ENCODE results near the gene RBM47. TPM values are rescaled to one million over a fixed set of nuclear protein-coding genes. Genes with fewer than 3 reads are reported as not detected.
"Not testable (repeated sequence)": the region's sequence is repeated elsewhere in the genome, so short reads cannot be mapped to it uniquely, and the experiment has no call there.

Gene RBM47
- total RNA-seq, 2 experiments from 2014 or later, result 0.92 to 1.0 TPM

DNA sequence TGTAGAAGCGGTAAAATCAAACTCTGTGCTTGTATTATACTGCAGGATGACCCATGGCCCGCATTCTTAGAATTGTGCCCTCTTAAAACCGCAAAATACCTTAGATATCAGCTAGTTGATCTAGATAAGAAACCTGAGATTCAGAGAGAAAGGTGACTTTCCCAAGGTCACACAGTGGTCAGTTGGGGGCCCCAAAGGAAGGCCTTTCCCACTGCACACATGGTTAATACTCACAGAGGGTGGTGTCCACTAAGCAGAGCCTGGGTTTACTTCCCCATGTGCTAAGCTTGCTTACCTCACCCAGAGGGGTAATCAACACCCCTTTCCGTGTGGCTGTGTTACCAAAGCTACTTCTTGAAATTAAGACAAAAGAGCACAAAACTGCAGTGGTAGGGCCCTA lies 66.3 kb downstream of the RBM47 start:
- H3K27ac Mint-ChIP-seq, result no peak overlapping the region
- H3K36me3 Mint-ChIP-seq (ENCODE audit: low read depth), result no peaks in the 10 kb centered on the region
- ChIA-PET POLR2A (no interaction called here), CTCF (interaction anchor here (0.6 to 1.8 kb wide), 4 partner anchors 10 to 155 kb away, joined by 3 to 6 read pairs (median 4); no protein-coding TSS in a partner anchor)
- no peak for DNase-seq
- H3K9me3 Mint-ChIP-seq, result no peaks in the 10 kb centered on the region
- no peaks in the 10 kb centered on the region for H3K27me3 Mint-ChIP-seq
- H3K4me3 Mint-ChIP-seq, result no peak overlapping the region
- H3K4me1 Mint-ChIP-seq, result peaks cover 11% of the 10 kb centered on the region

DNA sequence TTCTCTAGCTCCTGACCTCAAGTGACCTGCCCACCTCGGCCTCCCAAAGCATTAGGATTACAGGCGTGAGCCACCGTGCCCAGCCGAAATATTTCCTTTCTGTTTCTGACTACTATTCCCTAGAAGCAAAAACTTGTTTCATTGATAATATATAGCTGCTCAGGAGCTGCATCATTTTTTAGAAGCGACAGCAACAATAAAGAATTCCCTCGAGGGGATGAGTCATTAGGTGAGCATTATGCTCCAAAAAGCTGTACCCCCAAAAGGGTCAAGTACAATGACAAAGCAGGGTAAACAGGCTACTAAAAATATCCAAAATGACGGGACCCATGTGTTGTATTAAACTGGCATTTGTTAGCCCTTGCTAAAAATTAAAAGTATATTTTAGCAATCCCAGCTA lies 67.0 kb downstream of the RBM47 start:
- Mint-ChIP-seq H3K27ac (no peak overlapping the region), H3K27me3 (no peaks in the 10 kb centered on the region), H3K9me3 (no peaks in the 10 kb centered on the region), H3K4me1 (peaks cover 11% of the 10 kb centered on the region), H3K4me3 (no peak overlapping the region), H3K36me3 (ENCODE audit: low read depth) (no peaks in the 10 kb centered on the region)
- ChIA-PET POLR2A (no interaction called here), CTCF (no interaction called here)
- DNase-seq, result no peak

DNA sequence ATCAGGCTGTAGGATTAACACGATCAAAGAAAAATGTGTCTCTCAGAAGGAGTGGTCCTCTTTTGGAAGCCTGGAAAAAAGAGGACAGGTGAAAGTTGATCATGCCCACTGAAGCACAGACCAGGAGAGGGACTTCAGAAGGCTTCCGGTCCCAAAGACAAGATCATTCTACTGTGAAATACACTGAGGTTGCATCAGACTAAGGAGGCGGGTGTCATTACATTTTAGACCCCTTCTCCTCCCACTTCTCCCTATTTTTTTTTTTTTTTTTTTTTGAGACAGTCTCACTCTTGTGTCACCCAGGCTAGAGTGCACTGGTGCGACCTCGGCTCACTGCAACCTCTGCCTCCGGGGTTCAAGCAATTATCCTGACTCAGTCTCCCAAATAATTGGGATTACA lies 67.5 kb downstream of the RBM47 start:
- ChIA-PET POLR2A (no interaction called here), CTCF (no interaction called here)
- no peaks in the 10 kb centered on the region for H3K9me3 Mint-ChIP-seq
- no peak for DNase-seq
- peaks cover 11% of the 10 kb centered on the region for H3K4me1 Mint-ChIP-seq
- no peaks in the 10 kb centered on the region for H3K27me3 Mint-ChIP-seq
- no peak overlapping the region for H3K27ac Mint-ChIP-seq
- H3K36me3 Mint-ChIP-seq (ENCODE audit: low read depth), result no peaks in the 10 kb centered on the region
- H3K4me3 Mint-ChIP-seq, result no peak overlapping the region

DNA sequence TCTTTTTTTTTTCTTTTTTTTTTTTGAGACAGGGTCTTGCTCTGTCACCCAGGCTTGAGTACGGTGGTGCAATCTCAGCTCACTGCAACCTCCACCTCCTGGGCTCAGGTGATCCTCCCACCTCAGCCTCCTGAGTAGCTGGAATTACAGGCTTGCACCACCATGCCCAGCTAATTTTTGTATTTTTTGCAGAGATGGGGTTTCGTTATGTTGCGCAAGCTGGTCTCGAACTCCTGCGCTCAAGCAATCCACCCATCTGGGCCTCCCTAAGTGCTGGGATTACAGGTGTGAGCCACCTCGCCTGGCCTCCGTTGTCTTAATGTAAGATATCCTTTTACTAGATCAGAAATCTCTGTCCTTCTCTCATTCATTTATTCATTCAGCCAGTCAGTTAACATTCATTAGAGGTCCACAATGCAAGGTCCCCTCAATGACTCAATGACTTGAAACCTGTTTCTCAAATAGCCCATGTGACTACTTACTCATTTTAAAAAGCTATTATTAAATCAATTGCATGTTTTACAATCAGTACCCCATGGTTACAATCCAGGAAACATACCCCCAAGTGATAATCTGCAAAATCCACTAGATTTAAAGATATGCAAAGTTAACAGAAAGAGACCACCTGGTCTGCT lies 68.0 kb downstream of the RBM47 start:
- POLR2A ChIA-PET; H3K27ac Mint-ChIP-seq; H3K36me3 Mint-ChIP-seq (ENCODE audit: low read depth); H3K9me3 Mint-ChIP-seq; H3K4me3 Mint-ChIP-seq; DNase-seq; H3K27me3 Mint-ChIP-seq: not testable (repeated sequence)
- peaks cover 11% of the 10 kb centered on the region for H3K4me1 Mint-ChIP-seq
- CTCF ChIA-PET, result interaction anchor here (0.7 kb wide), 1 partner anchor 112 kb away, joined by 3 read pairs; no protein-coding TSS in a partner anchor

DNA sequence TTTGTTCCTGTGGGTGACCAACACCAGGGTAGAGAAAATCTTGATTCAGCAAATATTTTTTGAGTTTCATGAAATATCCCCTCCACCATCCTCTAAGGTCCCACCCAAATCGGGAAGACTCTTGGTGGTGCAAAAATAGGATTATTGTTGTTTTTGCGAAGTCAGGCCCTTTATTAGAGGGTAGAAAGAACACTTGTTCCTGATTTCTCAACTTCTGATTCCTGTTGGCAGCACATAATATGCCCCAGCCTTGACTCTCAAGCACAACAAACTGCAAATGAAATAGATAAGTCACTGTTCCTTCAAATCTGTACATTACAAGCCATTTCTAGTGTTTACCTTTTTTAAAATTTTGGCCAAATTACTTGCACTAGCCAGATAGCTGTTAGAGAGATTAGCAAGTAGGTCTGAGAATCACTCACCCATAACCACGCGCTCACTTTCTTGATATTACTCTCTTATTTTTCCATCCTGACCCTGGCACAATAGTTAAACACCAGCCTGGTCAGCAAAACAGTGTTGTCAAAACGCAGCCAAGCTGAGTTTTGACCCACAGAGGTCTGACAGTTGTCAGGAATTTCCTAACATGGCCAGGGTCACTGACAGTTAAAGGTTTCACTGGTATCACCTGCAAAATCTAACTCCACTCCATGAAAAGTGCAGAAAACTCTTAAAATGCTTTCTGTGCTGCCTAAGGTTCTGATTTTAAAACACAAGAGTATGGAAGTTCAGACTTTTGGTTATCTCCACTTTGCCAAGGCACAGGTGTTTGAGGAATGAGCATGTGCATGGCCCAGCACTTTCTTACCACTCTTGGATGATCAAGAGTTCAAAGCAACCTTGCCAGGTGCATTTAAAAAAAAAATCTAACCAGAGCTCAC lies 69.8 kb downstream of the RBM47 start:
- POLR2A ChIA-PET, result no interaction called here
- DNase-seq, result no peak
- Mint-ChIP-seq H3K9me3 (no peaks in the 10 kb centered on the region), H3K4me3 (no peak overlapping the region), H3K36me3 (ENCODE audit: low read depth) (no peaks in the 10 kb centered on the region), H3K27me3 (no peaks in the 10 kb centered on the region), H3K4me1 (peaks cover 11% of the 10 kb centered on the region), H3K27ac (no peak overlapping the region)
- CTCF ChIA-PET, result interaction anchor here (0.7 kb wide), 1 partner anchor 19 kb away, joined by 4 read pairs; no protein-coding TSS in a partner anchor

DNA sequence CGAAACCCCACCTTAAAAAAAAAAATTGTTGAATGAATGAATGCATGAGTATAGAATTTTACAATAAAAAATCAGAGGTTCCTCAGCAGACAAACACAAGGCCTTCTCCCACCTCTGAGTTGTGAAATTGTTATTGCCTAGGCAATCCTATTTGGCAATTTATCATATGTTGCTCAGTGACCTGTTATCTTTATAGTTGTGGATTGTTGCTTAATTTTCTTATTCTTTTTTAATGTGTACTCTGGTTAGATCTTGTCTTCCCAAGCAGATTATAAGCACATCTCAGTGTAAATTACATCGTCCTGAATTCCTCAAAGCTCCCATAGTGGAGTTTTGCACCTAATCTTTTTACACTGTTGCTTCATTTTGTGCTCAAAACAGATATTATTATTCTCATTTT lies 71.9 kb downstream of the RBM47 start:
- no peaks in the 10 kb centered on the region for H3K9me3 Mint-ChIP-seq
- no peak overlapping the region for H3K4me3 Mint-ChIP-seq
- peaks cover 15% of the 10 kb centered on the region for H3K4me1 Mint-ChIP-seq
- no peak for DNase-seq
- H3K36me3 Mint-ChIP-seq (ENCODE audit: low read depth), result no peaks in the 10 kb centered on the region
- CTCF ChIA-PET, result no interaction called here
- H3K27ac Mint-ChIP-seq, result no peak overlapping the region
- POLR2A ChIA-PET, result no interaction called here
- no peaks in the 10 kb centered on the region for H3K27me3 Mint-ChIP-seq

DNA sequence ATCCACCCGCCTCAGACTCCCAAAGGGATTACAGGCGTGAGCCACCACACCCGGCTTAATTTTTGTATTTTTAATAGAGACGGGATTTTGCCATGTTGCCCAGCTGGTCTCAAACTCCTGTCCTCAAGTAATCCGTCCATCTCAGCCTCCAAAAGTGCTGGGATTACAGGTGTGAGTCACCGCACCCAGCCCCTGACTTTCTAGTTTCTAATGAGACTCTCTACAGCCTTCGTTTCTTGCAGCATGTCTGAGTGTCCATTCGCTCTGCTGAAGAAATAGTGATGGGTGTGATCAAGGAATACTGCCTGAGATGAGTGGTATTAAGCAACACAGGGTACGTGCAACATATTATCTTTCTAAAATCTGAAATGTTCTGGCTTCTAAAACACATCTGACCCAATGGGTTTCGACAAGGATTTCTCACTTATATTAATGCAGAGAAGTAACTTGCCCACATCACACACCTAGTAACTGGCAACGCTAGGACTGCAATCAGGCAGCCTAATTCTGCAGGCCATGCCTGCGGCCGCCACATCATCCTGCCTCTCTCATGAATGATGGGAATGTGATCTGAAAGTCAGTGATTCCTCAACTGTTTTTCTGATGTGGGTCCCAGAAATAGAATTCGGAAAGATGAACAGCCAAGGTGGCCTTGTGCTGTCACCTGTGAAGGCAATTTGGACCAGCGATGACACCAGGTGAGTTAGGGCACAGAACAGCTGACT lies 74.3 kb downstream of the RBM47 start:
- H3K27me3 Mint-ChIP-seq, result no peaks in the 10 kb centered on the region
- no peak for DNase-seq
- H3K4me3 Mint-ChIP-seq, result no peak overlapping the region
- ChIA-PET CTCF (interaction anchor here (0.7 kb wide), 1 partner anchor 603 kb away, joined by 4 read pairs; no protein-coding TSS in a partner anchor), POLR2A (no interaction called here)
- H3K36me3 Mint-ChIP-seq (ENCODE audit: low read depth), result no peaks in the 10 kb centered on the region
- peaks cover 33% of the 10 kb centered on the region for H3K4me1 Mint-ChIP-seq
- no peaks in the 10 kb centered on the region for H3K9me3 Mint-ChIP-seq
- H3K27ac Mint-ChIP-seq, result no peak overlapping the region

DNA sequence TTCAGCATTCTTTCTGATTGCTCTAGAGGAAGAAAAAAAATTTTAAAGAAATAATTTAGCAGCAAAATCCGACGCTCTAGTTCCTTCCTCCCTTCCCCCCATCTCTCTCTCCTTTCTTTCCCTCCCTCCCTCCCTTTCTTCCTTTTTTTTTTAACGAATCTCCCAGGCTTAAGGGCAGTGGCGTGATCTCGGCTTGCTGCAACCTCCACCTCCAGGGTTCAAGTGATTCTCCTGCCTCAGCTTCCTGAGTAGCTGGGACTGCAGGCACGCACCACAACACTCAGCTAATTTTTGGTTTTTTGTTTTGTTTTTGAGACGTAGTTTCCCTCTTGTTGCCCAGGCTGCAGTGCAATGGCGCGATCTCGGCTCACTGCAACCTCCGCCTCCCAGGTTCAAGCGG lies 75.0 kb downstream of the RBM47 start:
- H3K27ac Mint-ChIP-seq; H3K4me3 Mint-ChIP-seq; POLR2A ChIA-PET; CTCF ChIA-PET; DNase-seq; H3K9me3 Mint-ChIP-seq; H3K27me3 Mint-ChIP-seq; H3K36me3 Mint-ChIP-seq (ENCODE audit: low read depth): not testable (repeated sequence)
- peaks cover 33% of the 10 kb centered on the region for H3K4me1 Mint-ChIP-seq

DNA sequence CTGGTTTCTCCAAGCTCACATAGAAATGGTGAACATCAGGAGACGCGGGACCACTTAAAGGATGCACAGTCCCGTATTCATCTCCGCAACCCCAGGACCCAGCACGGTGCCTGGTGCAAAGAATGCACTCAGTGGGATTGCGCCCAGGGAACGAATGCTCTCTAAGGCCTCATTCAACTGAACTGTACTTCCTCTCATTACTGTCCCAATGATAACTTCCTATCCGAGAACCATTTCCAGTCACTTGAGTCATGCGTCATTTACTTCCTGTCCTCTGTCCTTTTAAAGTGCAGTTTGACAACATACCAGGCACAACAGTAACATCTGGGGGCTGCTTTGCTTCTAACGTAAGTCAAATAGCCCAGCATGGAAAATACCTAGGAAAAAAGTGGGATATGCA lies 75.7 kb downstream of the RBM47 start:
- no peak for DNase-seq
- no peaks in the 10 kb centered on the region for H3K9me3 Mint-ChIP-seq
- H3K27ac Mint-ChIP-seq, result no peak overlapping the region
- no peaks in the 10 kb centered on the region for H3K36me3 Mint-ChIP-seq (ENCODE audit: low read depth)
- POLR2A ChIA-PET, result no interaction called here
- peaks cover 33% of the 10 kb centered on the region for H3K4me1 Mint-ChIP-seq
- CTCF ChIA-PET, result interaction anchor here (0.6 to 1.4 kb wide), 2 partner anchors 10 to 87 kb away, joined by 4 to 5 read pairs; no protein-coding TSS in a partner anchor
- H3K4me3 Mint-ChIP-seq, result no peak overlapping the region
- no peaks in the 10 kb centered on the region for H3K27me3 Mint-ChIP-seq

DNA sequence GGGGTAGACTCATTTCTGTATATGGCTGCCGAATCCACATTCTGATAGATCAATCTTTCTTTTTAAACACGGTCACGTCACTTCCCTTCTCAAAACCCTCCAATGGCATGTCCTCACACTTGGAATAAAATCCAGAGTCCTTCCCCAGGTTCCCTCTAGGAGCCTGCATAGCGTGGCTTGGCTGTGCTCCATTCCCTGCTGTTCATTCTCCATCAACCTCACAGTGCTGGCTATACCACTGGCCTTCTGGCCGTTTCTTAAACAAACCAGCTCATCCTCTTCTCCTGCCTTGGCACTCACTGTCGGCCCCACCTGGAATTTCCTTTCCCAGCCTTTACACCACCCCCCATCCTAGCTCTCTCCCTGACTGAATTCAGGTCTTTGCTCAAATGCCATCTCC lies 77.1 kb downstream of the RBM47 start:
- ChIA-PET POLR2A (no interaction called here), CTCF (interaction anchor here (1.4 kb wide), 1 partner anchor 12 kb away, joined by 5 read pairs; no protein-coding TSS in a partner anchor)
- no peaks in the 10 kb centered on the region for H3K36me3 Mint-ChIP-seq (ENCODE audit: low read depth)
- H3K4me1 Mint-ChIP-seq, result peaks cover 33% of the 10 kb centered on the region
- no peak overlapping the region for H3K4me3 Mint-ChIP-seq
- H3K9me3 Mint-ChIP-seq, result no peaks in the 10 kb centered on the region
- no peaks in the 10 kb centered on the region for H3K27me3 Mint-ChIP-seq
- no peak for DNase-seq
- H3K27ac Mint-ChIP-seq, result peak overlapping the region; percentile 43

DNA sequence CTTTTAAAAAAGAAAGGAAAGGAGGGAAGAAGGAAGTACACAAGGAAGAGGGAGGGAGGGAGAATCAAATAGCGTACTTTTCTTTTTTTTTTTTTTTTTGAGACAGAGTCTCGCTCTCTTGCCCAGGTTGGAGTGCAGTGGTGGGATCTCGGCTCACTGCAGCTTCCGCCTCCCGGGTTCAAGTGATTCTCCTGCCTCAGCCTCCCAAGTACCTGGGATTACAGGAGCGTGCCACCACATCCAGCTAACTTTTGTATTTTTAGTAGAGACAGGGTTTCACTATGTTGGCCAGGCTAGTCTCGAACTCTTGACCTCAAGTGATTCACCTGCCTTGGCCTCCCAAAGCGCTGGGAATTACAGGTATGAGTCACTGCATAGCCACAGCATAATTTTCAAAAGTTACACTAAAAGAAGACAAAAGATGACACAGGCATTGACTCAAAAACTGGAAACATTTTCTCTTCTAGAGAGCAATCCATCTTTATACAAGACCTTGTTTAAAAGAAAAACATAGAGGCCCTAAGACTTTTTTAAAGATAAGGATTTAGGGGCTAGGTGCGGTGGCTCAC lies 78.0 kb downstream of the RBM47 start:
- H3K27me3 Mint-ChIP-seq; POLR2A ChIA-PET; DNase-seq; H3K9me3 Mint-ChIP-seq; H3K36me3 Mint-ChIP-seq (ENCODE audit: low read depth): not testable (repeated sequence)
- Mint-ChIP-seq H3K4me3 (peak overlapping the region; percentile 76), H3K4me1 (peaks cover 37% of the 10 kb centered on the region), H3K27ac (peak overlapping the region; percentile 95)
- CTCF ChIA-PET, result interaction anchor here (0.9 kb wide), 1 partner anchor 30 kb away, joined by 3 read pairs; no protein-coding TSS in a partner anchor

DNA sequence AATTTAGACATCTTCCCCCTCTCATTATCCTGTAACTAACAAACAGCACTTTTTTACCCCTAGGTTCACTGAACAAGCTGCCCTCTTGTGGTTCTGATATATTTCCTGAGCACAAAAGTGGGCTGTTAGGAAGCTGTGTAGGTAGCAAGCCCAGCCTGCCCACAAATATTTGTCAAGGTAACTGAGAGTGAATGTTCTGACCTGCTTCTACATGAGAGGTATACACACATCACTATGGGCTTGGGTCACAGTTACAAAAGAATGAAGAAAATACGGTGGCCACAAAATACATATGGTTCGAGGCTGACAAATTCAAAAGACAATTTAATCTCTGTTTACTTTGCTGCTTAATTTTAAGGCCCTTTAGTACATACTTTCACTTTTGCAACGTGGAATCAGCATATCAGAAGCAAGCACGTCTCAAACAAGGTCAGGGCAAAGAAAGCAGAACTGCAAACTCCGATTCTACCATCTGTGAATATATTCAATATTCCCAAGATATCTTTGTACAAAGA lies 78.7 kb downstream of the RBM47 start:
- Mint-ChIP-seq H3K27ac (peak overlapping the region; percentile 95), H3K4me3 (peak overlapping the region; percentile 76), H3K27me3 (no peaks in the 10 kb centered on the region), H3K9me3 (no peaks in the 10 kb centered on the region), H3K4me1 (peaks cover 37% of the 10 kb centered on the region), H3K36me3 (ENCODE audit: low read depth) (no peaks in the 10 kb centered on the region)
- POLR2A ChIA-PET, result interaction anchor here (0.6 kb wide), 1 partner anchor 493 kb away, joined by 9 read pairs; no protein-coding TSS in a partner anchor
- CTCF ChIA-PET, result interaction anchor here (0.5 to 0.9 kb wide), 4 partner anchors 16 to 1068 kb away, joined by 3 read pairs; no protein-coding TSS in a partner anchor
- peak; percentile 60 for DNase-seq
